Glutamatergic neuron (in vitro differentiated cells): Measurements from ENCODE around the gene MYL9. TPM values are rescaled to one million over a fixed set of nuclear protein-coding genes. Genes with fewer than 3 reads are reported as not detected.

Experiments used
- DNase-seq: peaks from one replicate; pipeline ENCODE4 v3.0.0; 2022
- H3K27ac Mint-ChIP-seq: one replicate; pipeline ENCODE4 v1.8.0; 2020; ENCODE audit warnings: mild to moderate bottlenecking, mixed read lengths, inconsistent platforms; ENCODE audit not compliant: unreplicated experiment
- H3K27me3 Mint-ChIP-seq: one replicate; pipeline ENCODE4 v1.8.0; 2020; ENCODE audit warnings: mild to moderate bottlenecking, moderate library complexity, mixed read lengths, inconsistent platforms; ENCODE audit not compliant: unreplicated experiment
- H3K36me3 Mint-ChIP-seq: one replicate; pipeline ENCODE4 v1.8.0; 2020; ENCODE audit warnings: mild to moderate bottlenecking, mixed read lengths, inconsistent platforms; ENCODE audit not compliant: unreplicated experiment
- H3K4me1 Mint-ChIP-seq: one replicate; pipeline ENCODE4 v1.8.0; 2020; ENCODE audit warnings: mild to moderate bottlenecking, low read depth, mixed read lengths, inconsistent platforms; ENCODE audit not compliant: unreplicated experiment
- H3K4me3 Mint-ChIP-seq: one replicate; pipeline ENCODE4 v1.8.0; 2020; ENCODE audit warnings: mild to moderate bottlenecking, mixed read lengths, inconsistent platforms; ENCODE audit not compliant: unreplicated experiment
- H3K9me3 Mint-ChIP-seq: one replicate; pipeline ENCODE4 v1.8.0; 2020; ENCODE audit warnings: mild to moderate bottlenecking, moderate library complexity, mixed read lengths, inconsistent platforms; ENCODE audit not compliant: unreplicated experiment
- total RNA-seq: library from RNA; stranded (reverse); fragmentation: NEBNext Ultra II Directional; extraction: Animal tissue kit (Norgen Biotek cat#: 25700); gene quantifications from one replicate; pipeline ENCODE4 v1.2.1, GENCODE V29; 2021; ENCODE audit not compliant: unreplicated experiment
- TF ChIP-seq, protein P1 (sequence below): fragments of 200-600 bp; sonication (generic); IDR thresholded peaks from one replicate; pipeline ENCODE4 v1.5.0; 2021; ENCODE audit not compliant: partially characterized antibody, unreplicated experiment

MYL9 gene
- total RNA-seq, 1 donor from 2014 or later: 2.0 TPM

DNA sequence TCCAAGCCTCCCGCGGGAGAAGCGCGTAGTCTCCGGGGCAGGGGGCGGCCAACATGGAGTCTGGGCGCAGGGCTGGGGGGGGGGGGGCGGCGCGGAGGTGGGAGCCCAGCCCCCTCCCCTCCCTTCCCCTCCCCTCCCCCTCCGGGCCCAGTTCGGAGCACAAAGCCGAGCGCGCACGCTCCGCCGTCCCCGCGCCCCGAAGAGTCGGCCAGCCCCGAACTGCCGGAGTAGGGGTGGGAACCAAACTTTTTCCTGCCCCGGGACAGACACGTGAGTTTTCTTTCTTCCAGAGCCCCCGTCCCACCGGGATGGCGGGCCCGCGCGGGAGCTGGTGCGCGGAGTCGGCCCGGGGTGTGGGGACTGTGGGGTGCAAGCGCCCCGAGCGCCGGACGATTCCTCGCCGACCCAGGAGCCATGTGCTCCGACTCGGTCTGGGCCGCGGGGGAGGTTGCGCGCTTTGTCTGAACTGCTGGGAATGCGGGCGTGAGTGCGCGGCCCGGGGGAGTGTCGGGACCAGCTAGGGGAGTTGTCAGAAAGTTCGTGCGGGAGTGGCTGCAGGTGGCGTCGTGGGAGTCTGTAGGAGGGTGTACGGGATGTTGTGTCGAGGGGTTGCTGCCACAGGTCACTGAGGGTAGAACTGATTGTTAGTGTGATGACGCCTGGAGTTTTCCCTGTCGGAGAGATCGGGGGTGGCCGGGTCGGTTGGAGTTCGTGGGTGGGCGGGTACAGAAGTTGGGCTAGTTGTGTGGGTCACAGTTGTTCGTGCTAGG lies 33.2 kb downstream of the MYL9 start:
- peak; percentile 40 for DNase-seq
- Mint-ChIP-seq H3K4me1 (peaks cover 5% of the 10 kb centered on the region), H3K27me3 (peaks cover 17% of the 10 kb centered on the region), H3K36me3 (no peaks in the 10 kb centered on the region), H3K9me3 (peaks cover 2% of the 10 kb centered on the region), H3K4me3 (peak overlapping the region; percentile 83), H3K27ac (peak overlapping the region; percentile 50)
- TF ChIP-seq, protein P1, sequence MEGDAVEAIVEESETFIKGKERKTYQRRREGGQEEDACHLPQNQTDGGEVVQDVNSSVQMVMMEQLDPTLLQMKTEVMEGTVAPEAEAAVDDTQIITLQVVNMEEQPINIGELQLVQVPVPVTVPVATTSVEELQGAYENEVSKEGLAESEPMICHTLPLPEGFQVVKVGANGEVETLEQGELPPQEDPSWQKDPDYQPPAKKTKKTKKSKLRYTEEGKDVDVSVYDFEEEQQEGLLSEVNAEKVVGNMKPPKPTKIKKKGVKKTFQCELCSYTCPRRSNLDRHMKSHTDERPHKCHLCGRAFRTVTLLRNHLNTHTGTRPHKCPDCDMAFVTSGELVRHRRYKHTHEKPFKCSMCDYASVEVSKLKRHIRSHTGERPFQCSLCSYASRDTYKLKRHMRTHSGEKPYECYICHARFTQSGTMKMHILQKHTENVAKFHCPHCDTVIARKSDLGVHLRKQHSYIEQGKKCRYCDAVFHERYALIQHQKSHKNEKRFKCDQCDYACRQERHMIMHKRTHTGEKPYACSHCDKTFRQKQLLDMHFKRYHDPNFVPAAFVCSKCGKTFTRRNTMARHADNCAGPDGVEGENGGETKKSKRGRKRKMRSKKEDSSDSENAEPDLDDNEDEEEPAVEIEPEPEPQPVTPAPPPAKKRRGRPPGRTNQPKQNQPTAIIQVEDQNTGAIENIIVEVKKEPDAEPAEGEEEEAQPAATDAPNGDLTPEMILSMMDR: no peak

DNA sequence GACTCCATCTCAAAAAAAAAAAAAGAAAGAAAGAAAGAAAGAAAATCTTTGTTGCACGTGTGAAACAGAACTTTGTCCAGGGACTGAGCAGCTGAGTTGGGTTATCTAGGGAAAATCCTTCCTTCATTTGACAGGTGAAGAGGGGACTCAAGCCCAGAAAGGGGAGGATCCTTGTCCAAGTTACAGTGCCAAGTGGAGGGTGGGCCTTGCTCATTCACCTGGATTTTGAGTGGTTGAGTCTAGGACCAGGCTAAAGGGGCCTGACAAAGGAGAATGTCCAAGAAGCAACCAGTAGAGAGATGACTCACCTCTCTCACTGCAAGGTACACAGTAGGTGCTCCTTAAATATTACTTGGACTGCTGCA lies 34.7 kb downstream of the MYL9 start:
- H3K27me3 Mint-ChIP-seq: peaks cover 14% of the 10 kb centered on the region
- TF ChIP-seq, protein P1: no peak
- no peak for DNase-seq
- peaks cover 2% of the 10 kb centered on the region for H3K9me3 Mint-ChIP-seq
- H3K4me1 Mint-ChIP-seq: peaks cover 5% of the 10 kb centered on the region
- H3K4me3 Mint-ChIP-seq: no peak overlapping the region
- no peak overlapping the region for H3K27ac Mint-ChIP-seq
- H3K36me3 Mint-ChIP-seq: no peaks in the 10 kb centered on the region

DNA sequence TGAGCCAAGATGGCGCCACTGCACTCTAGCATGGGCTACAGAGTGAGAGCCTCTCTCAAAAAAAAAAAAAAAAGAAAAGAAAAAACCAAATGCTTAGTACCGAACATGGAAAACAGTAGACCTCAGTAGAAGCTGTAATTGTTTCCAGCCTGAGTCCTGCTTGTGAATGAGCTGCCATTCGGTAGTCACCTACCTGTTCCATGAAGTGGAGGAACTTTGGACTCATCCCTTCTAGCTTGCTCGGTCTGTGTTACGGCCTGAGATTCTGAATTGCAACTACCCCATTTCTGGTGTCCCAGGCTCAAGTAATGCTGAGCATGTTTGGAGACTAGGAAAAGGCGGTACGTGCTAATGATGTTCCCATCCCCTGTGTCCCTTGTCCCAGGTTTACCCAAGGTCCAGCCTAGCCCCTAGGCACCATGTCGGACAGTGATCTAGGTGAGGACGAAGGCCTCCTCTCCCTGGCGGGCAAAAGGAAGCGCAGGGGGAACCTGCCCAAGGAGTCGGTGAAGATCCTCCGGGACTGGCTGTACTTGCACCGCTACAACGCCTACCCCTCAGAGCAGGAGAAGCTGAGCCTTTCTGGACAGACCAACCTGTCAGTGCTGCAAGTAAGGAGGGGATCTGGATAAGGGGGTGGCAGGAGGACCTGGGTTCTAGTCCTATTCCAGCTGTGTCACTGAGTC lies 37.2 kb downstream of the MYL9 start:
- no peak overlapping the region for H3K4me3 Mint-ChIP-seq
- no peaks in the 10 kb centered on the region for H3K36me3 Mint-ChIP-seq
- H3K9me3 Mint-ChIP-seq: peaks cover 2% of the 10 kb centered on the region
- TF ChIP-seq, protein P1: no peak
- no peak overlapping the region for H3K27ac Mint-ChIP-seq
- H3K4me1 Mint-ChIP-seq: peaks cover 3% of the 10 kb centered on the region
- H3K27me3 Mint-ChIP-seq: peaks cover 14% of the 10 kb centered on the region
- DNase-seq: no peak

DNA sequence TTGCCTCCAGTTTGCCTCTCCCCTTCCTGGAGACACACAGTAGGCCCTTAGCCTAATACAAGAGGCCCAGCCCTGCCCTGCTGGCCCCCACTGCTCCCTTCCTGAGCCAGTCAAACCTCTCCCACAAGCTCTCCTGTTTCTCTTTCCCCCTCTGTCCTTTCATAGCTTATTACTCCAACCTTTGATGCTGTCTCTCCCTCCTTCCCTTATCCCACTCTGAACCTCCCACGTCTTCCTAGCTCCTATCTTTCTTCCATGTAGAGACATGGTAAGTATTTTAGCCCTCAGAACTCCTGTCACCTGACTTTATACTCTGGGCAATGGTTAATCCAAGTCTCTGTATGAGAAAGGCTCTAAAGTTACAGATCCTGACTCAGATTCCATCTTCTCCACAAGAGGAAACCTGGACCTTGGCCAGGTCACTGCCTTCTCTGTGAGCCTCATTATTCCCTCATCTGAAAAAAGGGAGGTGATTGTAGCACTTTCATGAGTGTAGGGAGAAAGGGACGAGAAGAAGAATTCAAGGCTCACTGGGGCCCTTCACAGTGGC lies 38.8 kb downstream of the MYL9 start:
- Mint-ChIP-seq H3K4me1 (peaks cover 1% of the 10 kb centered on the region), H3K9me3 (peaks cover 2% of the 10 kb centered on the region), H3K27ac (no peak overlapping the region), H3K36me3 (no peaks in the 10 kb centered on the region), H3K27me3 (peaks cover 11% of the 10 kb centered on the region), H3K4me3 (no peak overlapping the region)
- TF ChIP-seq, protein P1: no peak
- DNase-seq: no peak

DNA sequence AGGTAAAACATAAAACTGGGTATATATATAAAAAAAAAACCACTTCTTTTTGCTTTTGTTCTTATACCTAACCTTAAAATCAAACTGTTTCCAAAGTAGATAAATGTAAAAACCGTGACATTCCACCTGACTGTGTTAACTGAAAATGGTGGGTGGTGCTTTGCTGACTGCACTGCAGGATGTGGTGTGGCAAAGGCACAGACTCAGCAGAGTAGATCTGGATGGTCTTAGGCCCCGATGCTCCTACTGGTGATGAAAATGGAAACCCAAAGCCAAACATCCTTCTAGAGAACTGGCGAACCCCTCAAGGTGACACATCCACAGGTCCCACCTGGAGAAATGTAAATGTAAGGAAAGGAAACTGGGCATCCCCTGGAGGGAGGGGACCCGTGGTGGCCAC lies 41.0 kb downstream of the MYL9 start:
- no peaks in the 10 kb centered on the region for H3K36me3 Mint-ChIP-seq
- H3K9me3 Mint-ChIP-seq: no peaks in the 10 kb centered on the region

More for the DNA sequence above, 41.0 kb downstream of the MYL9 start:
- no peak for DNase-seq
- TF ChIP-seq, protein P1: no peak
- Mint-ChIP-seq H3K4me1 (peaks cover 1% of the 10 kb centered on the region), H3K27ac (no peak overlapping the region), H3K4me3 (no peak overlapping the region), H3K27me3 (peaks cover 7% of the 10 kb centered on the region)
